Fibroblast of skin of scalp (primary cell): ENCODE results near the gene CLDN18.

Source experiments
- DNase-seq: peaks from one replicate; pipeline ENCODE4 v3.0.0-alpha.2; 2013

The CLDN18 gene

DNA sequence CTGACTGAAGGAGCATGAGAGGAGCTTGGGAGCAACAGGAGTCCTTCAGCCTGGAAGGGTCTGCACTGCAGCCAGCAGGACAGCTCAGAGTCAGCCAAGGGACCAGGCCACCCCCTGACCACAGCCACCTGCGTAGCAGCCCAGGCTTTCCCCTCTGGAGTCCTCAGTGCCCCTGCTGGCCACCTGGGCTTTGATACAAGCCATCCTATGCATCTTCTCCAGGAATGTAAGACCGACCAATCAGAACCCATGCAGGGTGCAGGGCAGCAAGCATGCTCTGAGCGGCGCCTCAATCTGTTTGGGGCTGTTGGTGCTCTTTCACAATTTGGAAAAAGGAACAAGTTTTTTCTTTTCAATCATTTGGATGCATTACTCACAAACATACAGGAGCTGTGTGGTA lies 53.5 kb downstream of the CLDN18 start:
- DNase-seq: no peak

DNA sequence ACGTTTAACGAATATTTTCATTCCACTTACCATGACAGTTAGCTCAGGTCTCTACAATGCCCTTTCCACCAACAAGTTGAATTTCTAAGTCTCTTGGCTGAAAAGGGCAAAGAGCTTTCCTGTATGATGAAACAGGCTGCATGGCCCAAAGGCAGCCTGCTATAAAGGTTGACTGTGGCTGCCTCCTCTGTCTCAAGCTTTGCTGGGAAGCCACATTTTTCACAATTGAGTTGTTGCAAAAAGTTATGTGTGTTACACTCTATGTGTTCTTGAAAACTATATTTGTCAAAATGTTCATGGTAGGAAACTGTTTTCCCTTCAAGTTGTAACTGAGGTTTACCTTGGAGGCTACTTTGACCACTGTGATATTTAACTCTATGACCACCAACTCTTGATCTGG lies 56.0 kb downstream of the CLDN18 start:
- no peak for DNase-seq

- no peak for DNase-seq
Observed at GRCh38 chr3:138066383-138066782, 56.4 kb downstream of the CLDN18 start.

- no peak for DNase-seq
Observed at GRCh38 chr3:138066972-138067371, 57.0 kb downstream of the CLDN18 start.

DNA sequence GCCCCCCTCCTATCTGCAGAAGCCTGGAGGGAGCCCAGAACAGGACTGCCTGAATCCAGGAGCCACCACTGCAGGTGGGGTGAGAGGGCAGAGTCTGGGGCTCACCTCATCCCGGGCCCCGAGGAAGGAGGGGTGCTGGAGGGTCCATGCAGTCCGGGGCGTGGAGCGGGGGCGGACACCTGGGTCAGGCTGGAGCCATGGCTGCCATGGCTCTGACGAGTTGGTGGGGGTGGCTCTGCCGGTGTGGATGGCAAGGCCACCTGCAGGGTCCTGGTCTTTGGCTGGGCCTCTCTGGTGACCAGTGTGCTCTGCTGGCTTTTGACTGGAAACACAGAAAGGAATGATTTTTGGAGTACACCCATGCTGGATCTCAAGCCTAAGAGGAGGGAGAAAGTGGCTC lies 58.1 kb downstream of the CLDN18 start:
- no peak for DNase-seq

DNA sequence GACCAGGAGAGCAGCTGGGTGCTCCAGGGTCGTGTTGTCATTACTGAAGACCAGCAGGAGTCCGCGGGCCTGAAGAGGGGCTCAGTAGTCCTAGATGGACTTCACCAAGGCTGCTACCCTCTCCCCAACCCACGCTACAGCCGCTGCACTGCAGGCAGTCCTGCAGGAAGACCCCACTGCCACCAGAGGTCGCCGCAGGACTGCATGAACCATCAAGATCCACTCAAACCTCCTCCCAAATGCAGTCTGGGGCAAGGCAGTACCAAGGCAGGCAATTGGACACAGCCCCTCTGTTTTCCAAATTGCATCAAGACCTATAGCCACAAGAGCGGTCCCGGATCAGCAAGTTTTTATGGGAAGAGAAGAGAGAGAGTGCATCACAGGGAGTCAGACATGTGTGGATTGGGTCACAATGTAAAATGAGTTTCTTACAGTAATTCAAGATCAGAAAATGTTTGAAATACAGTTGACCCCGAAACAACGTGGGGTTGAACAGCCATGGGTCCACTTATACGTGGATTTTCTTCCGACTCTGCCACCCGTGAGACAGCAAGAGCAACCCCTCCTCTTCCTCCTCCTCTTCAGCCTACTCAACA lies 58.7 kb downstream of the CLDN18 start:
- DNase-seq: peak; percentile 79

GRCh38 chr3:138070006-138070405 lies 60.0 kb downstream of the CLDN18 start:
- DNase-seq: no peak

DNA sequence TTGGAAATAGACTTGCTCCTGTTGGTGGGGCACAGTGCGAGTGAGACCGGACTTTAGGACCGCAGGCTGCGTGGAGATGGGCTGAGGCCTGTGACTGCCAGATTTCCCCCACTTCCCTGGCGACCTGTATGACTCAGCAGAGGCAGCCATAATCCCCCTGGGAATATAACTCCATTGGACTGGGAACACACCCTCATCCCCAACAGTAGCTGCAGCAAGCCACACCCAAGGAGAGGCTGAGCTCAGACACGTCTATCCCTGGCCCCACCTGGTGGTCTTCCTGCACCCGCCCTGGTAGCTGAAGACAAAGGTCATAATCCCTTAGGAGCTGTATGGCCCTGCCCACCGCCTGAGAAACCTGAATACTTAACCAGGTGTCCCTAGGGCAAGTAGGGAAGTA lies 62.8 kb downstream of the CLDN18 start:
- peak; percentile 37 for DNase-seq

DNA sequence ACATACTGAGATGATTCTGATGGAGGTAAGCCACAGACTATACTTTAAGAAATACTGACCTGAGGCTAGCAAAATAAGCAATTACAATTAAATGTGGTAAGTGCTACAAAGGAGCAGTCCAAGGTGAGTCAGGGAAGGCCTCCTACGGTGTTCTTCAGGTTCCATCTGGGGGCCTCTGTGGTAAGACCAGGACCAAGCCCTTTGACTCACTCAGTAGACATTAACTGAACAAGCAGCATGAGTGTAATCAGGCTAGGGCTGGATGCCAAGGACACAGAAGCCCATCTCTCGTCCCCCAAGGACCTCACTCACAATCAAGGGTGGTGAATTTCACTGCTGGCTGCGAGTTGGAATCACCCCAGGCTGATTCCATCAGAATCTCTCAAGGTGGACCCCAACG lies 68.1 kb downstream of the CLDN18 start:
- peak; percentile 60 for DNase-seq

GRCh38 chr3:138078901-138079344 lies 69.0 kb downstream of the CLDN18 start:
- DNase-seq: peak; percentile 98

- DNase-seq: no peak
Observed at GRCh38 chr3:138079901-138080300, 69.9 kb downstream of the CLDN18 start.

- DNase-seq: peak; percentile 38
Observed at GRCh38 chr3:138081371-138082084, 71.6 kb downstream of the CLDN18 start.

DNA sequence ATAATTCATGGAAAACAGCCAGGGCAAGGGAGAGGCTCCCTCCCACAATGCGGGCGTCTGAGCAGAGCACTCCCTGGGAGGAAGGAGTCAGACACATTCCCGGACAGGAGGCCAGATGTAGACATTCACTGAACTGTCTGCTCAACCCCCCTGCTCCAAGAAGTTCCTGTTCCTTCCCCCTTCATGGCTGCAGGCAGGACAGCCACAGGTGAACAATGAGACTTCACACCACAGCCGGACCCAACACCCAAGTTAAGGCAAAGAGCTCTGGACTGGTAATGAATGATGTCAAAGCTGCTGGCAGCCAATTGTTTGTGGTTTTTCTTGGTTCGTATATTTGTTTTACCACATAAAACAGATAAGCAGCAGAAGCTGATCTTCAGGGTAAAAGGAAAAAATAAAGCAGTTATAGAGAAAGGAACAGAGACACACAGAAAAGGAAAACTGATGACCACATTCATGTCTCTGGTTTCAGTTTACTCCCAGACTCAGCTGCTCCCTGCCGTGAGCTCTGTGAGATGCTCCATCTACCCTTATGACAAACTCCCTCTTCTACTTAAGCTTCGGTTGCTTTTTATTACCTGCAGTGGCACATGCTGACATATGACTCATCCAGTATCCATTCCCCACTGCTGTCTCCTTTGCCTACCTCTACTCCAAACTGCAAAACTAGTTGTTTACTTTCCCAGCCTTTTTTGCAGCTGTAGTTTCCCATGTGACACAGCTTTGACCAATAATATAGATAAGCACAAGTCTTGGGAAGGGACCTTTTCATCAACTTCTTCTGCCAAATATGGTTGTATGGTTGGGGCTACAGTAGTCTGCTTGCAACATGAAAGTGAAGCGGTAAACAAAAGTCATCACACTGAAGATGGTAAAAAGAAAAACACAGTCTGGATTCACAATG lies 72.4 kb downstream of the CLDN18 start:
- peak; percentile 86 for DNase-seq

DNA sequence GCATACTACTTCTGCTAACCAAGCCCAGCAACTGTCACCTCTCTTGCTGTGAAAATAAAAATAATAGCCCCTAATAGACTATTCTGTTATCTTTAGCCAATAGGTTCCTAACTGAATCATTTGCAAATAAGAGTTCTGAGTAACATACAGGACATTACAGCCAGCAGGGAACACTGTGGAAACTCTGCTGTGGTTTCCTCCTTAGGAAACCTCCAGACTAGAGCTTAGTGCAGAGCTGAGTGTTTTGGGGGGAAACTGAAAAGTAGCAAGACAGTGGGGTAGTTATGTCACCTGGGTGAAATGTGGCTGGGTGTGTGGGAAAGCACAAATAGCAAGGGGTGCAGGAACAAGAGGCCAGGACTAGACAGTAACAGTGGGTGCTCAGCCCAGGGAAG lies 73.0 kb downstream of the CLDN18 start:
- peak; percentile 25 for DNase-seq
